22Rv1 (cell line): Measurements from ENCODE around the gene GABRB1.
"Not testable (repeated sequence)": the region's sequence is repeated elsewhere in the genome, so short reads cannot be mapped to it uniquely, and the experiment has no call there.

ENCODE experiments used
- H3K27ac ChIP-seq: fragments of 450-650 bp; 2 replicates; pipeline ENCODE4 v1.5.1; 2017
- ZFX ChIP-seq: fragments of 450-650 bp; IDR thresholded peaks from 2 replicates; pipeline ENCODE4 v1.6.1; 2017; ENCODE audit warnings: antibody characterized with exemption, borderline replicate concordance
- TF ChIP-seq, protein P1 (sequence below): fragments of 450-650 bp; IDR thresholded peaks from 2 replicates; pipeline ENCODE4 v1.5.1; 2017; ENCODE audit warnings: mild to moderate bottlenecking

GABRB1 gene

DNA sequence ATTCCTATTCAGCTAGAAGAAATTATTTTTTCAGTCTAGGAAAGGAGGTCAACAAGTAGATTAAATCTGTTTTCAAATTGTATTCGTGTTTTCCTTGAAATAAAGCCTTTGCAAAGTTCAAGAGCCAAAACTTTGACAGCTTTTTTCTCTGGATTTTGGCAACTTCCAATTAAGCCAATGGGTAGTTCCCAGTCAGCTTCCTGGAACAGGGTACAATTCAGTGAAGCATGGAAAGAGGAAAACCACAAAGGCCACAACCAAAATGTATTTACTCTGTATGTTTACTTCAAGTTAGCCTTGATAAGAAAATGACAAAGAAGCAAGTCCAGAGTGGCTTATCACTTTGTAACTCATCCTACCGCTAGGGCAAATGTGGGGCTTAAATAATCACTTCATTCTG lies 243.5 kb downstream of the GABRB1 start:
- no peak overlapping the region for H3K27ac ChIP-seq
- TF ChIP-seq ZFX = no peak
- TF ChIP-seq, protein P1, sequence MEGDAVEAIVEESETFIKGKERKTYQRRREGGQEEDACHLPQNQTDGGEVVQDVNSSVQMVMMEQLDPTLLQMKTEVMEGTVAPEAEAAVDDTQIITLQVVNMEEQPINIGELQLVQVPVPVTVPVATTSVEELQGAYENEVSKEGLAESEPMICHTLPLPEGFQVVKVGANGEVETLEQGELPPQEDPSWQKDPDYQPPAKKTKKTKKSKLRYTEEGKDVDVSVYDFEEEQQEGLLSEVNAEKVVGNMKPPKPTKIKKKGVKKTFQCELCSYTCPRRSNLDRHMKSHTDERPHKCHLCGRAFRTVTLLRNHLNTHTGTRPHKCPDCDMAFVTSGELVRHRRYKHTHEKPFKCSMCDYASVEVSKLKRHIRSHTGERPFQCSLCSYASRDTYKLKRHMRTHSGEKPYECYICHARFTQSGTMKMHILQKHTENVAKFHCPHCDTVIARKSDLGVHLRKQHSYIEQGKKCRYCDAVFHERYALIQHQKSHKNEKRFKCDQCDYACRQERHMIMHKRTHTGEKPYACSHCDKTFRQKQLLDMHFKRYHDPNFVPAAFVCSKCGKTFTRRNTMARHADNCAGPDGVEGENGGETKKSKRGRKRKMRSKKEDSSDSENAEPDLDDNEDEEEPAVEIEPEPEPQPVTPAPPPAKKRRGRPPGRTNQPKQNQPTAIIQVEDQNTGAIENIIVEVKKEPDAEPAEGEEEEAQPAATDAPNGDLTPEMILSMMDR = no peak

DNA sequence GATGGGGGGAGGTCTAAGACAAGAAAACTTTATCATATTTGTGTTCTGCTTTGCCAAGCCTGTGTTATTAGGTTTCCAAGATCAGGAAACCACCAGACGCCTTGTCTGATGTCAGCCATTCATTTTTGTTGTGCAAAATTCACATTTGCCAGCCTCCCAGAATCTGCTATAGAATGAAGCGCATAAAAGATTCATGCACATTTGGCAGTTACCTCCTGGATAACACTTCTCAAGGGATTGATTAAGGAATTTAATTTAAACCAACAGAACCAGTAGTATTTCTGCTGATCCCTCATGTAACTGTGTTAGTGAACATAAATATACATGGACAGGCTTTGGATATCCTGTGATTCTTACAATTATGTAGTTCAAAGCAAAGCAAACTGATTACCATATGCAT lies 244.2 kb downstream of the GABRB1 start:
- no peak overlapping the region for H3K27ac ChIP-seq

DNA sequence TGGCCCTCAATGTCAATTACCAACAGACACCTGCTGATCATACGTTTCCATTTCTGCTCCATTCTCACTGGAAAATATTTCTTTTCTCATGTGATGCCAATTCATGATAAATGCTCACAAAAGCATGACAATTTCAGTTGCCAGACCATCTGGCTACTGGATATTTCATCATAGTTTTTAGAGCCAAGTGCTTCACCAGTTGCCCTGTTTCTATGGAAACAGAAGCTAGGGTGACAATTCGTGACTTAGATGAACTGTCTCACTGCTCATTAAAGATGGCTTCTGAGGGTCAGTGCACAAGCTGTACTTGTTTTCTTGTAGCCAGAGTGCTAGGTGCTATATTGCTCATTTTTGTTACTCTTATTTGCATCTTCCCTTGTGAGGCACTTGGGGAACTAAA lies 247.3 kb downstream of the GABRB1 start:
- H3K27ac ChIP-seq = no peak overlapping the region

More for the DNA sequence above, 244.2 kb downstream of the GABRB1 start:
- TF ChIP-seq, protein P1 = no peak
- TF ChIP-seq ZFX = no peak

DNA sequence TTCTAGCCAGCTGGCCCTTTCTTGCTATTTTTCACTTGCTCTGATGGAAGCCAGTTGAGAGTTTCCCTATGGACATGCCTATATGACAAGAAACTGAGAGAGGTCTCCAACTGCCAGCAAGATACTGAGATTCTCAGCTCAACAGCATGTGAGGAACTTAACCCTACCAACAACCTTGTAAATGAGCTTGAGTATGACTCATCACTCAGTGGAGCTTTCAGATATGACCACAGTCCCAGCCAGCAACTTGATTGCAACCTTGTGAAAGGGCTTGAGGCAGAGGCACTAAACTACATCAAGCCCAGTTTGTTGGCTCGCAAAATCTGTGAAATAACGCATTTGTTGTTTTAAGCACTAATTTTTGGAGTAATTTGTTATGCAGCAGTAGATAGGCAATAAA lies 256.4 kb downstream of the GABRB1 start:
- no peak overlapping the region for H3K27ac ChIP-seq
- no peak for TF ChIP-seq ZFX
- TF ChIP-seq, protein P1 = no peak

More for the DNA sequence above, 247.3 kb downstream of the GABRB1 start:
- TF ChIP-seq, protein P1 = no peak
- no peak for TF ChIP-seq ZFX

DNA sequence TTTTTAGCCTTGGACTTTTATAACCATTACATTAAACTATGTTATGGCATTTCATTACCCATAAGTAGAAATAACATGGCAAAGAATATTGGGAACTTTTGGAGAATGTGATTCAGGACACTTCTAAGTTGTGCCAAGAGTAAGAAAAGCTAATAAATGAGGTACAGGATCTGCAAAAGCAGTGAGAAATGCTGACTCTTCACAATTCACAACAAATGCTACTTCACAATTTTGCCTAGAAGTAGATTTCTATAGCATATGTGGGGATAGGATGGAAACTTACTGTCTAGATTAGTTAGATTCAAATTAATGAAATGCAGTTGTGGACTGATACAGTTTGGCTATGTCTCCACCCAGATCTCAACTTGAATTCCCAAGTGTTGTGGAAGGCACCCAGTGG lies 258.4 kb downstream of the GABRB1 start:
- TF ChIP-seq, protein P1 = no peak
- TF ChIP-seq ZFX = no peak
- H3K27ac ChIP-seq = no peak overlapping the region

DNA sequence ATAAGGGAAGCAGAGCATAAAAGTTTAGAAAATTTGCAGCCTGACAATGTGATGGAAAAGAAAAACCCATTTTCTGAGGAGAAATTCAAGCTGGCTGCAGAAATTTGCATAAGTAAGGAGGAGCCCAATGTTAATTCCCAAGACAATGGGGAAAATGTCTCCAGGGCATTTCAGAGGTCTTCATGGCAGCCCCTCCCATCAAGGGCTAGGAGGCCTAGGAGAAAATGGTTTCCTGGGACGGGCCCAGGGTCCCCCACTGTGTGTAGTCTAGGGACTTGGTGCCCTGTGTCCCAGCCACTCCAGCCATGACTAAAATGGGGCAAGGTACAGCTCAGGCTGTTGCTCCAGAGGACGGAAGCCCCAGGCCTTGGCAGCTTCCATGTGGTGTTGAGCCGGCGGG lies 259.5 kb downstream of the GABRB1 start:
- H3K27ac ChIP-seq = not testable (repeated sequence)

DNA sequence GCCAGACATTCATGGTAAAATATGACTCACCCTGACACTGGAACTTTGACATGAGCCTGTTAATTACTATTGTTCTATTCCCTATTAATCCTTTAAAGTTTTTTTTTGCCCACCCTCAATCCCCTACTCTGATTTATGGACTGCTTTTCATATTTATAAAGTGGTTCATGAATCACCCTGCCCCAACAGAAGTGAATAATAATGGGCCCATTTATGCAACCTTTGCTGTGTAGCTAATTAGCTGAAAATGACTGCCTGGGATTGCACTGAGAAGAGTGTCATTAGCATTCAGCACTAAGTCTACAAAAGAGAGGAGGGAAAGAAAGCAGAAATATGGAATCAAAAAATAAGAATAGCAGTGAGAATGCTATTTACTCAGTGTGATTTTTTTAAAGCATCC lies 277.8 kb downstream of the GABRB1 start:
- TF ChIP-seq, protein P1 = no peak
- TF ChIP-seq ZFX = no peak
- no peak overlapping the region for H3K27ac ChIP-seq

DNA sequence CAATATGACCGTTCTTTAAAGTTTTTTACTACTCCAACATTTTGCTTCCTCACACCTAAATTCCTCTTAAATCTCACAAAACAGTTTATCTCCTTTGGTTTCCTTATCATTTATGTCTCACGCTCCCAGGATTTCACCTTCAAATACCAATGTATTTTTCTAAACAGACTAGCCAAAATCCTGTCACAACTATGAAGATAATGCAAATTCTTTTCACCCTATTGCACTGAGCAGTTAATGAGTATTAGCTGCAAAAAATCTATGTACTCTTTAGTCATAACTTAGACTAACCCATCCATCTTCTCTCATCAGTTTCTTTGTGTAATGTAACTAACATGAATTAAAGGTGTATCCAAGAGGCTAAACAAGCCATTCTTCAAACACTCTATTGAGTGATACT lies 280.8 kb downstream of the GABRB1 start:
- TF ChIP-seq ZFX = no peak
- TF ChIP-seq, protein P1 = no peak
- H3K27ac ChIP-seq = no peak overlapping the region
